Measurements from ENCODE around the gene CYP46A1. TPM values are rescaled to one million over a fixed set of nuclear protein-coding genes. Genes with fewer than 3 reads are reported as not detected.
A peak's percentile ranks its signal among the peaks of the same experiment; 100 is the strongest.

The CYP46A1 gene
- total and polyA plus RNA-seq, 2 experiments from 2014 or later, result 0.22 to 0.29 TPM

DNA sequence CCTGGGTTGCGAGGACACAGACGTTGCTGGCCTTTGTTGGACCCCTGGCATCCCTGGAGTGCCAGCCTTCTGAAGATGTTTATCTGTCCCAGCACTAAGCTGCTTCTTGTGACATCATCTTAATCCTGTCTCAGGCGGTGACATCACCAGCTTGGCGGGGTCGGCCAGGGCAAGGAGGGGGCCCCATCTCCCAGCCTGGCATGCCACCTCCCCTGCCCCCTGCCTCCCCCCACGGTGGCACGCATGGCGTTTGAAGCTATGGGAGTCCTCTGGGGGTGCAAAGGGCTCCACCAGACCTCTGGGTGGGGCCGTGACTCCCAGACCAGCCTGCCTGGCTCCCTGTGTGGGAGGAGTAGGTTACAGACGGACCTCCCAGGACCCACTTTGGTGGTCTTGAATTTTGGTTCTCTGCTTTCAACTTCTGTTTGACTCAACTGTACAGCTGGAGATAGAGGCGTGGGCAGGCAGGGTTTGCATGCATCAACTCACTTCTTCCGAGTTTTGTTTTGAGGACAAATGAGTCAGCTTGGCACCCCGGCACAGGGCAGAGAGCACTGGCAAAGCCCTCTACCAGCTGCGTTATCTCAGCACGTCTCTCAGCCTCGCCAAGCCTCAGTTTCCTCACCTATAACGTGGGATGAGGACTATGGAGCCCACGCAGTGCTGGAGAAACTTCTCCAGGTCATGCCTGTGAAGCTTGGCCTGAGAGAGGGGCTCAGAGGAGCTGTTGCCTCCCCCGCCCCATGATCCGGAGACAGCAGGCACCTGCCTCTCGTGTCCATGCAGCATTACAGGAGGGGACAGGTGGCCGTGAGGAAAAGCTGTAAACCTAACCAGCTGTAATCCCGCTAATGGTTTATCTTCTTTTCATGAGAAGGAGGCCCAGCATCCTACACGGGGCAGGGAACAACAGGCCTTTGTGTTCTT is 70.3 kb downstream of the CYP46A1 start:
- peak; percentile 88 for DNase-seq
- H3K4me2 ChIP-seq (ENCODE audit: unreplicated experiment), result peak overlapping the region; percentile 65
- WGBS, 2 experiments (ENCODE audit: low coverage in 1 of 2, low lambda C conversion rate in 2 of 2, missing lambda C conversion rate in 2 of 2), result 50 to 53% methylated on average over 21 to 24 of the region's 24 CpGs

DNA sequence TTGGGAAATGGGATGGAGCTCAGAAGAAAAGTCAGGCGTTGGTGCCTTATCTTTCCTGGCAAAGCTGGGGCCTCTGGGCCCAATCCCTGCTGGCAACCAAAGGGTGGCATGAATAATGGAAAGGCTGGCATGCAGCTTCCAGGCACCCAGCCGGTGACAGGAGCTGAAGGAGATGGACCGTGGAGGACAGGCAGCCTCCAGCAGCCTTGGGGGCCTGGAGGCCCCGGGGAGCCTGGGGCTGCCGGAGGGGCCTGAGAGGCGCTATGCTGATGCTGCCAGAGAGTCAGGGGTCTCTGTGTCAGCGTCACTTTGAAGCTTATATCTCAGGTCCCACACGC is 70.9 kb downstream of the CYP46A1 start:
- in situ Hi-C loops (cut with MboI), result no loop called here
- H4K20me1 ChIP-seq (ENCODE audit: insufficient read depth), result no peaks in the 10 kb centered on the region
- H2AFZ ChIP-seq, result no peak overlapping the region
- H3K4me2 ChIP-seq (ENCODE audit: unreplicated experiment), result no peak overlapping the region
- DNase-seq, result no peak
- H3K9me2 ChIP-seq (ENCODE audit: insufficient read depth), result no peaks in the 10 kb centered on the region
- H3K36me3 ChIP-seq (ENCODE audit: low read depth), result no peaks in the 10 kb centered on the region
- peaks cover 23% of the 10 kb centered on the region for H3F3A ChIP-seq (ENCODE audit: insufficient read depth)
- H3K79me2 ChIP-seq (ENCODE audit: insufficient read depth), result no peaks in the 10 kb centered on the region
- TF ChIP-seq EZH2phosphoT487 (IDR thresholded peaks at IDR 0.05; ENCODE audit: insufficient read depth, low read depth) (no peak), EZH2 (IDR thresholded peaks at IDR 0.05; ENCODE audit: insufficient read depth, poor library complexity, severe bottlenecking) (no peak)
- H3K4me3 ChIP-seq, result no peak overlapping the region
- no peak overlapping the region for H3K27ac ChIP-seq
- WGBS, 2 experiments (ENCODE audit: low coverage in 1 of 2, low lambda C conversion rate in 2 of 2, missing lambda C conversion rate in 2 of 2), result 85 to 86% methylated on average over 8 of the region's 8 CpGs
- no peaks in the 10 kb centered on the region for H3K9me3 ChIP-seq (ENCODE audit: low read depth)
- H3K27me3 ChIP-seq (replicated peaks; ENCODE audit: insufficient read depth), result no peaks in the 10 kb centered on the region
- peaks cover 59% of the 10 kb centered on the region for H3K4me1 ChIP-seq (ENCODE audit: insufficient read depth)
- H3K9ac ChIP-seq, result peak overlapping the region; percentile 63; the same call in 1 of the 2 replicates

More for the DNA sequence above, 70.3 kb downstream of the CYP46A1 start:
- no peaks in the 10 kb centered on the region for H3K27me3 ChIP-seq (replicated peaks; ENCODE audit: insufficient read depth)
- peaks cover 59% of the 10 kb centered on the region for H3K4me1 ChIP-seq (ENCODE audit: insufficient read depth)
- H3K9ac ChIP-seq, result peak overlapping the region; percentile 63
- peak overlapping the region; percentile 49 for H3K27ac ChIP-seq
- no peaks in the 10 kb centered on the region for H3K79me2 ChIP-seq (ENCODE audit: insufficient read depth)
- peaks cover 23% of the 10 kb centered on the region for H3F3A ChIP-seq (ENCODE audit: insufficient read depth)
- no peaks in the 10 kb centered on the region for H3K9me2 ChIP-seq (ENCODE audit: insufficient read depth)
- H3K9me3 ChIP-seq (ENCODE audit: low read depth), result no peaks in the 10 kb centered on the region
- H3K4me3 ChIP-seq, result no peak overlapping the region
- no peaks in the 10 kb centered on the region for H4K20me1 ChIP-seq (ENCODE audit: insufficient read depth)
- TF ChIP-seq EZH2 (IDR thresholded peaks at IDR 0.05; ENCODE audit: insufficient read depth, poor library complexity, severe bottlenecking), result no peak
- TF ChIP-seq EZH2phosphoT487 (IDR thresholded peaks at IDR 0.05; ENCODE audit: insufficient read depth, low read depth), result no peak
- H3K36me3 ChIP-seq (ENCODE audit: low read depth), result no peaks in the 10 kb centered on the region
- in situ Hi-C loops (cut with MboI), result no loop called here
- no peak overlapping the region for H2AFZ ChIP-seq

DNA sequence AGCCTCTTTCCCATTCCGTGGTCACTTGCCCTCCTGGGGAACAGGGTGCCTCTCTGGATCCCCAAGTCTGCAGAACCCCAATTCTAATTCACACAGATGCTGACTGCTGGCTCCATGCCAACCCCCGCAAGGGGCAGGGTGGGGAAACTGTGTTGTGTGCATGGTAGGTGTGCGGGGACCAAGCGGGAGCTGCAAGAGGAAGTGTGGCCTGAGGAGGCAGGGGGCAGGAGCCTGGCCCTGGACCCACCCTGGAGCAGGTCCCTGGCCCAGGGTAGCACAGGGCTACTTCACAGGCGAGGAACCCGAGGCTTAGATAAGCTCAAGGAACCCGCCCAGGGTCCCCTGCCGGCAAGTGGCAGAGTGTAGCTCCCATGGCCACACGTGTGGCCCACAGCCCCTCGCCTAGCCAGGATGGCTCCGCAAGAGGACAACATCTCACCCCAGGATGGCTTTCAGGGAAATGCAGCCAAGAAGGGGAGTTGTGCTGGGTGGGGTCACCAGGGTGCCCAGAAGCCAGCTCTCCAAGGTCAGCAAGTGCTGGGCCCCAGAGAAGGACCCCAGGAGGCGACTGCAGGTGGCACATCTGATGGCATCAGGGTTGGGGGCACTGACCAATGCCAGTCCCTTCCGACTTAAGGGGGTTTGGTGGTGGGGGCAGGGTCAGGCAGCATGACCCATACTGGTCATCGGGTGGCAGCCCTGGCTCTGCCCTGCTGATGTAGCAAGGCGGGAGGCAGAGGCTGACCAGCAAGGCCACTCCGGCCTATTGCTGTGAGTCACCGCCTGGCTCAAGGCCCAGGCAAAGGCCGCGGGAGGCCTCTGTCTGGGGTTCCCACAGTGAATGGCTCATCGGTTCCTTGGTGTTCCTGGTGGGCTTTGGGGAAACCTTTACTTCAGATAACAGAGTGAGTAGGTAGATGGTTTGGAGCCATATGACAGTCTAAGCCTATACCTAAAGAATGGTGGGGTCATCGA is 71.8 kb downstream of the CYP46A1 start:
- no peak overlapping the region for H3K4me3 ChIP-seq
- H3K4me2 ChIP-seq (ENCODE audit: unreplicated experiment), result peak overlapping the region; percentile 40
- peaks cover 23% of the 10 kb centered on the region for H3F3A ChIP-seq (ENCODE audit: insufficient read depth)
- peak; percentile 95 for DNase-seq
- no peak overlapping the region for H2AFZ ChIP-seq
- H3K27ac ChIP-seq, result peak overlapping the region; percentile 97
- peaks cover 59% of the 10 kb centered on the region for H3K4me1 ChIP-seq (ENCODE audit: insufficient read depth)
- no peaks in the 10 kb centered on the region for H3K27me3 ChIP-seq (replicated peaks; ENCODE audit: insufficient read depth)
- H3K79me2 ChIP-seq (ENCODE audit: insufficient read depth), result no peaks in the 10 kb centered on the region
- TF ChIP-seq EZH2phosphoT487 (IDR thresholded peaks at IDR 0.05; ENCODE audit: insufficient read depth, low read depth) (no peak), EZH2 (IDR thresholded peaks at IDR 0.05; ENCODE audit: insufficient read depth, poor library complexity, severe bottlenecking) (no peak)
- H3K9me2 ChIP-seq (ENCODE audit: insufficient read depth), result no peaks in the 10 kb centered on the region
- no peaks in the 10 kb centered on the region for H3K36me3 ChIP-seq (ENCODE audit: low read depth)
- 48% methylated on average over 21 of the region's 21 CpGs for WGBS, 2 experiments (ENCODE audit: low coverage in 1 of 2, low lambda C conversion rate in 2 of 2, missing lambda C conversion rate in 2 of 2)
- H4K20me1 ChIP-seq (ENCODE audit: insufficient read depth), result no peaks in the 10 kb centered on the region
- H3K9ac ChIP-seq, result peak overlapping the region; percentile 52
- in situ Hi-C loops (cut with MboI), result no loop called here
- no peaks in the 10 kb centered on the region for H3K9me3 ChIP-seq (ENCODE audit: low read depth)

DNA sequence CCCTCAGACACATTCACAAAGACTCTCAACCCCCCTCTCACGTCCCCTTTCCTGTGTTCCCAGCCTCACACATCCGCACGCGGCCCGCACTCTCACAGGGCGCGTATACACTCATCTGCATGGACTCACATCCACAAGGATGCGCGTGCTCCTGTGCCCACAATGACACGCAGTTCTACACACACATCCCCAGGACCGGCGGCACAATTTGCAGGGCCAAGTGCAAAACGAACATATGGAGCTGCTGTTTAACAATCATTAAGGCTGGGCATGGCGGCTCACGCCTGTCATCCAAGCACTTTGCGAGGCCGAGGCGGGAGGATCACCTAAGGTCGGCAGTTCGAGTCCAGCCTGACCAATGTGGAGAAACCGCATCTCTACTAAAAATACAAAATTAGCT is 72.7 kb downstream of the CYP46A1 start:
- DNase-seq, result peak; percentile 26
- Histone ChIP-seq H3K9me3 (ENCODE audit: low read depth) (no peaks in the 10 kb centered on the region), H3F3A (ENCODE audit: insufficient read depth) (peaks cover 23% of the 10 kb centered on the region), H2AFZ (no peak overlapping the region), H3K79me2 (ENCODE audit: insufficient read depth) (no peaks in the 10 kb centered on the region), H3K9ac (peak overlapping the region; percentile 52), H3K4me2 (ENCODE audit: unreplicated experiment) (peak overlapping the region; percentile 10), H4K20me1 (ENCODE audit: insufficient read depth) (no peaks in the 10 kb centered on the region), H3K9me2 (ENCODE audit: insufficient read depth) (no peaks in the 10 kb centered on the region), H3K27ac (peak overlapping the region; percentile 97), H3K36me3 (ENCODE audit: low read depth) (no peaks in the 10 kb centered on the region), H3K4me3 (no peak overlapping the region), H3K27me3 (replicated peaks; ENCODE audit: insufficient read depth) (no peaks in the 10 kb centered on the region), H3K4me1 (ENCODE audit: insufficient read depth) (peaks cover 59% of the 10 kb centered on the region)
- 91 to 93% methylated on average over 21 of the region's 21 CpGs for WGBS, 2 experiments (ENCODE audit: low coverage in 1 of 2, low lambda C conversion rate in 2 of 2, missing lambda C conversion rate in 2 of 2)
- in situ Hi-C loops (cut with MboI), result no loop called here
- TF ChIP-seq EZH2phosphoT487 (IDR thresholded peaks at IDR 0.05; ENCODE audit: insufficient read depth, low read depth) (no peak), EZH2 (IDR thresholded peaks at IDR 0.05; ENCODE audit: insufficient read depth, poor library complexity, severe bottlenecking) (no peak)

Data from GM23248 (cell line).